ENCODE data around the gene ASGR2. TPM values are rescaled to one million over a fixed set of nuclear protein-coding genes. Genes with fewer than 3 reads are reported as not detected.
"Not testable (repeated sequence)": the region's sequence is repeated elsewhere in the genome, so short reads cannot be mapped to it uniquely, and the experiment has no call there.

Gene ASGR2
- polyA plus RNA-seq, 1 donor from 2014 or later, result not detected

GRCh38 chr17:7102421-7102820 is 12.2 kb downstream of the ASGR2 start:
- Histone ChIP-seq H3K36me3 (ENCODE audit: insufficient read depth, low read length) (no peaks in the 10 kb centered on the region), H3K4me3 (ENCODE audit: low read length) (no peak overlapping the region), H3K9ac (ENCODE audit: low read length) (no peak overlapping the region), H3K79me2 (replicated peaks; ENCODE audit: insufficient read depth, low read length) (no peaks in the 10 kb centered on the region), H3K27me3 (ENCODE audit: insufficient read depth, low read depth, low read length) (no peaks in the 10 kb centered on the region), H4K20me1 (ENCODE audit: insufficient read depth) (no peaks in the 10 kb centered on the region), H3K9me3 (ENCODE audit: low read length) (no peaks in the 10 kb centered on the region), H3K27ac (ENCODE audit: low read length) (no peak overlapping the region), H2AFZ (ENCODE audit: low read depth, low read length) (no peak overlapping the region), H3F3A (ENCODE audit: insufficient read depth, low read length, poor library complexity, severe bottlenecking) (no peaks in the 10 kb centered on the region), H3K4me2 (ENCODE audit: low read length) (no peak overlapping the region), H3K9me2 (ENCODE audit: insufficient read depth, low read length) (no peaks in the 10 kb centered on the region)
- TF ChIP-seq MXI1 (conservative IDR thresholded peaks at IDR 0.05; ENCODE audit: poor library complexity, severe bottlenecking), result no peak
- TF ChIP-seq RAD21 (conservative IDR thresholded peaks at IDR 0.05), result no peak
- TF ChIP-seq SMC3 (conservative IDR thresholded peaks at IDR 0.05; ENCODE audit: poor library complexity), result no peak
- no peak for TF ChIP-seq REST (IDR thresholded peaks at IDR 0.05; ENCODE audit: borderline replicate concordance)
- TF ChIP-seq EZH2 (IDR thresholded peaks at IDR 0.05; ENCODE audit: borderline replicate concordance, insufficient read depth, low read length, poor library complexity, severe bottlenecking), result no peak
- TF ChIP-seq TAF1 (IDR thresholded peaks at IDR 0.05; ENCODE audit: low read depth), result no peak
- no peak for TF ChIP-seq EP300 (conservative IDR thresholded peaks at IDR 0.05; ENCODE audit: poor library complexity, severe bottlenecking)
- TF ChIP-seq POLR2AphosphoS5 (IDR thresholded peaks at IDR 0.05), result no peak
- TF ChIP-seq CTCF (IDR thresholded peaks at IDR 0.05; ENCODE audit: poor library complexity, severe bottlenecking), result no peak

- Histone ChIP-seq H3K4me2 (ENCODE audit: low read length) (no peak overlapping the region), H2AFZ (ENCODE audit: low read depth, low read length) (no peak overlapping the region), H4K20me1 (ENCODE audit: insufficient read depth) (no peaks in the 10 kb centered on the region), H3K79me2 (replicated peaks; ENCODE audit: insufficient read depth, low read length) (no peaks in the 10 kb centered on the region), H3K4me3 (ENCODE audit: low read length) (no peak overlapping the region), H3K27ac (ENCODE audit: low read length) (no peak overlapping the region), H3K27me3 (ENCODE audit: insufficient read depth, low read depth, low read length) (no peaks in the 10 kb centered on the region), H3K9me2 (ENCODE audit: insufficient read depth, low read length) (no peaks in the 10 kb centered on the region), H3K9me3 (ENCODE audit: low read length) (no peaks in the 10 kb centered on the region), H3F3A (ENCODE audit: insufficient read depth, low read length, poor library complexity, severe bottlenecking) (no peaks in the 10 kb centered on the region), H3K36me3 (ENCODE audit: insufficient read depth, low read length) (no peaks in the 10 kb centered on the region), H3K9ac (ENCODE audit: low read length) (no peak overlapping the region)
- TF ChIP-seq REST (IDR thresholded peaks at IDR 0.05; ENCODE audit: borderline replicate concordance), result no peak
- no peak for TF ChIP-seq EP300 (conservative IDR thresholded peaks at IDR 0.05; ENCODE audit: poor library complexity, severe bottlenecking)
- TF ChIP-seq EZH2 (IDR thresholded peaks at IDR 0.05; ENCODE audit: borderline replicate concordance, insufficient read depth, low read length, poor library complexity, severe bottlenecking), result no peak
- no peak for TF ChIP-seq POLR2AphosphoS5 (IDR thresholded peaks at IDR 0.05)
- TF ChIP-seq RAD21 (conservative IDR thresholded peaks at IDR 0.05), result no peak
- TF ChIP-seq MXI1 (conservative IDR thresholded peaks at IDR 0.05; ENCODE audit: poor library complexity, severe bottlenecking), result no peak
- TF ChIP-seq SMC3 (conservative IDR thresholded peaks at IDR 0.05; ENCODE audit: poor library complexity), result no peak
- no peak for TF ChIP-seq TAF1 (IDR thresholded peaks at IDR 0.05; ENCODE audit: low read depth)
- TF ChIP-seq CTCF (IDR thresholded peaks at IDR 0.05; ENCODE audit: poor library complexity, severe bottlenecking), result no peak
These were observed 13.1 kb downstream of the ASGR2 start for GRCh38 chr17:7101531-7101930.

GRCh38 chr17:7100641-7101379 is 13.8 kb downstream of the ASGR2 start:
- not testable (repeated sequence) for H3F3A ChIP-seq (ENCODE audit: insufficient read depth, low read length, poor library complexity, severe bottlenecking); H4K20me1 ChIP-seq (ENCODE audit: insufficient read depth)

More at GRCh38 chr17:7100641-7101379, 13.8 kb downstream of the ASGR2 start:
- H3K9me3 ChIP-seq (ENCODE audit: low read length); H3K27me3 ChIP-seq (ENCODE audit: insufficient read depth, low read depth, low read length); H3K4me3 ChIP-seq (ENCODE audit: low read length); H3K79me2 ChIP-seq (replicated peaks; ENCODE audit: insufficient read depth, low read length); H3K9ac ChIP-seq (ENCODE audit: low read length); H3K36me3 ChIP-seq (ENCODE audit: insufficient read depth, low read length); H2AFZ ChIP-seq (ENCODE audit: low read depth, low read length); H3K9me2 ChIP-seq (ENCODE audit: insufficient read depth, low read length); H3K27ac ChIP-seq (ENCODE audit: low read length); H3K4me2 ChIP-seq (ENCODE audit: low read length): not testable (repeated sequence)
